Adrenal gland (tissue), 5 donors: ENCODE results near the gene TMEM253.
A peak's percentile ranks its signal among the peaks of the same experiment; 100 is the strongest.

Experiments used
- CTCF ChIP-seq, 6 experiments: fragments of 450-650 bp in 4 of 6; fragments of 200-600 bp in 2 of 6; sonication (generic) in 1 of 6; IDR thresholded peaks; 1 replicate in 5 of 6; 2 replicates in 1 of 6; pipeline versions ENCODE4 v1.5.1 to v1.8.0; 2016 to 2021; ENCODE audit warnings: antibody characterized with exemption in 6 of 6, mild to moderate bottlenecking in 2 of 6, moderate library complexity in 1 of 6
- POLR2A ChIP-seq, 2 donors: fragments of 450-650 bp; IDR thresholded peaks; one replicate each; pipeline ENCODE4 v1.6.1; 2017; ENCODE audit warnings: antibody characterized with exemption in 2 of 2, mild to moderate bottlenecking in 2 of 2, moderate library complexity in 1 of 2
- donor health status: DM: no; HTN: no; CAD: no.

GRCh38 chr14:21106498-21107282 is 5.8 kb downstream of the TMEM253 start:
- TF ChIP-seq CTCF (IDR thresholded peaks at IDR 0.05) (peak; percentile 59 to 91 (median 86)), POLR2A (IDR thresholded peaks at IDR 0.05) (peak; percentile 3 to 29)
